ENCODE measurements around the gene MFNG. TPM values are rescaled to one million over a fixed set of nuclear protein-coding genes. Genes with fewer than 3 reads are reported as not detected.
A peak's percentile ranks its signal among the peaks of the same experiment; 100 is the strongest.

The MFNG gene
- total RNA-seq, 1 experiment from 2014 or later = 3.3 TPM

DNA sequence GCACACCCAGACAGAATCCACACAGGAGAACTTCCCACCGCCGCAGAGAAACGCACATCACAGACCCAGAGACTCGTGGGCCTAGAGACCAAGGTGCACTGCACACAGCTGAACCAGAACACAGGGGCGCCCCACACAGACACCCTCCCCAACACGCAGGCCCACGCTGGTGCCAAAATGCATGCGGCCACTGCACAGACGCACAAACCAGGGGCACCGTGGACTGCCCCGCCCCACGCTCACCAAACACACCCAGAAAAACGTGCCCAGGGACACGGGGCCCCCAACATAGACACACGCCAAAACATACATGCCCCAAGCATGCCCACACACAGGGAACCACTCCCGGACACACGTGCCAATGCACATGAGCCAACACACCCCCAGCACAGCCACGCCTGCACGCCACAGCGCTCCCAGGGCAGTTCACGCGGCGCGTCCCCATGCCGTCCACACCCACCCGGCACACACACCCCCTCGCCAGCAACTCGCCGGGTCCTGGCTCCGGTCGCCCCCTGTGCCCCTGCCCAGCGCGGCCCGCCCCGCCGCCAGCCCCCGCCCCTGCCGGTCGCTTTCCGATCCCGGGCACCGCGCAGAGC, 66.7 kb downstream of the MFNG start:
- no peaks in the 10 kb centered on the region for H3K79me2 ChIP-seq (ENCODE audit: insufficient read depth, low read length)
- no peaks in the 10 kb centered on the region; the same call in 1 of the 2 replicates for H3K27me3 ChIP-seq (ENCODE audit: insufficient read depth, low read length)
- no peak overlapping the region for H2AFZ ChIP-seq (ENCODE audit: low read length)
- no peak overlapping the region for H4K5ac ChIP-seq (ENCODE audit: insufficient read length, low read depth, low read length)
- no peak overlapping the region for H3K56ac ChIP-seq (ENCODE audit: insufficient read length, low read depth, low read length)
- peaks cover 23 to 51% of the 10 kb centered on the region in 2 experiments for H3K4me1 Mint-ChIP-seq
- H3K23me2 ChIP-seq (ENCODE audit: insufficient read length, low read depth, low read length, poor library complexity, severe bottlenecking) = peaks cover 9% of the 10 kb centered on the region
- no peaks in the 10 kb centered on the region for H3K79me1 ChIP-seq (ENCODE audit: insufficient read depth, low read depth, low read length, poor library complexity, severe bottlenecking)
- DNase-seq = no peak
- H2BK20ac ChIP-seq (ENCODE audit: low read depth, low read length, poor library complexity, severe bottlenecking) = no peak overlapping the region
- H2BK5ac ChIP-seq (ENCODE audit: insufficient read length, low read length) = no peak overlapping the region
- no peak overlapping the region for H3K18ac ChIP-seq (ENCODE audit: insufficient read length, low read depth, low read length)
- peak overlapping the region; percentile 77 to 84 for H3K4me3 Mint-ChIP-seq
- no CpG with 5 or more reads among the region's 43 CpGs for WGBS (ENCODE audit: extremely low coverage, insufficient read length, low lambda C conversion rate)
- H4K20me1 ChIP-seq (ENCODE audit: control insufficient read depth, insufficient read depth, insufficient read length) = no peaks in the 10 kb centered on the region
- no peak overlapping the region for H4K91ac ChIP-seq (ENCODE audit: insufficient read length, low read depth, low read length)
- H3K4ac ChIP-seq (ENCODE audit: low read depth, low read length) = no peak overlapping the region
- H4K8ac ChIP-seq (replicated peaks; ENCODE audit: insufficient read length, low read depth, low read length) = no peak overlapping the region
- no peaks in the 10 kb centered on the region; a peak in 2 of 5 replicates for H3K9me3 Mint-ChIP-seq
- H3K14ac ChIP-seq (ENCODE audit: insufficient read depth, low read length) = no peak overlapping the region
- TF ChIP-seq, protein P1, sequence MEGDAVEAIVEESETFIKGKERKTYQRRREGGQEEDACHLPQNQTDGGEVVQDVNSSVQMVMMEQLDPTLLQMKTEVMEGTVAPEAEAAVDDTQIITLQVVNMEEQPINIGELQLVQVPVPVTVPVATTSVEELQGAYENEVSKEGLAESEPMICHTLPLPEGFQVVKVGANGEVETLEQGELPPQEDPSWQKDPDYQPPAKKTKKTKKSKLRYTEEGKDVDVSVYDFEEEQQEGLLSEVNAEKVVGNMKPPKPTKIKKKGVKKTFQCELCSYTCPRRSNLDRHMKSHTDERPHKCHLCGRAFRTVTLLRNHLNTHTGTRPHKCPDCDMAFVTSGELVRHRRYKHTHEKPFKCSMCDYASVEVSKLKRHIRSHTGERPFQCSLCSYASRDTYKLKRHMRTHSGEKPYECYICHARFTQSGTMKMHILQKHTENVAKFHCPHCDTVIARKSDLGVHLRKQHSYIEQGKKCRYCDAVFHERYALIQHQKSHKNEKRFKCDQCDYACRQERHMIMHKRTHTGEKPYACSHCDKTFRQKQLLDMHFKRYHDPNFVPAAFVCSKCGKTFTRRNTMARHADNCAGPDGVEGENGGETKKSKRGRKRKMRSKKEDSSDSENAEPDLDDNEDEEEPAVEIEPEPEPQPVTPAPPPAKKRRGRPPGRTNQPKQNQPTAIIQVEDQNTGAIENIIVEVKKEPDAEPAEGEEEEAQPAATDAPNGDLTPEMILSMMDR (conservative IDR thresholded peaks at IDR 0.05) = no peak
- no peaks in the 10 kb centered on the region for H3K4me1 ChIP-seq (ENCODE audit: insufficient read depth, low read length)
- H3K9me3 ChIP-seq (ENCODE audit: control insufficient read depth, low read depth, low read length) = no peaks in the 10 kb centered on the region
- H3T11ph ChIP-seq (ENCODE audit: low read length) = no peak overlapping the region
- H3K9ac ChIP-seq (ENCODE audit: extremely low read depth, insufficient read length, low read length) = no peak overlapping the region
- H3K27ac ChIP-seq (ENCODE audit: insufficient read length, low read depth, low read length) = no peak overlapping the region
- H3K27ac Mint-ChIP-seq = peak overlapping the region in 1 of 3 experiments; percentile 72; a peak in 1 of 7 replicates
- peak overlapping the region; percentile 65 for H3K4me2 ChIP-seq (ENCODE audit: insufficient read depth, insufficient read length, low read length)
- H2BK12ac ChIP-seq (ENCODE audit: insufficient read length, low read depth, low read length) = no peak overlapping the region
- no peak overlapping the region for H3K23ac ChIP-seq (ENCODE audit: insufficient read length, low read depth, low read length)
- H3K27me3 Mint-ChIP-seq (ENCODE audit: low read depth) = peaks cover 70% of the 10 kb centered on the region
- no peak overlapping the region for H2AK5ac ChIP-seq (ENCODE audit: insufficient read length, low read length)
- H3K36me3 Mint-ChIP-seq (ENCODE audit: insufficient read depth in 1 of 3, low read depth in 3 of 3) = no peaks in the 10 kb centered on the region
- H2BK15ac ChIP-seq (ENCODE audit: low read depth, low read length) = no peak overlapping the region
- no peak overlapping the region for H2BK120ac ChIP-seq (ENCODE audit: low read depth, low read length, poor library complexity, severe bottlenecking)

Other genes starting within 250 kb of the MFNG start
- gene RAC2, start 242.1 kb downstream of the MFNG start, total RNA-seq (2021) = 2.5 and 2.8 TPM in 2 replicates
- gene CYTH4, start 203.9 kb downstream of the MFNG start, total RNA-seq (2021) = not detected in 2 replicates
- gene ELFN2, start 58.9 kb downstream of the MFNG start, total RNA-seq (2021) = 0.64 and 0.70 TPM in 2 replicates
- 17.1 and 17.7 TPM in 2 replicates for gene CARD10, start 33.0 kb upstream of the MFNG start, total RNA-seq (2021)
- gene CDC42EP1, start 74.1 kb upstream of the MFNG start, total RNA-seq (2021) = 23.0 and 24.3 TPM in 2 replicates
- not detected in 2 replicates for gene LGALS2, start 93.7 kb upstream of the MFNG start, total RNA-seq (2021)
- 56.0 and 61.7 TPM in 2 replicates for gene GGA1, start 122.5 kb upstream of the MFNG start, total RNA-seq (2021)
- gene SH3BP1, start 153.3 kb upstream of the MFNG start, total RNA-seq (2021) = 33.6 and 35.1 TPM in 2 replicates
- 38.9 and 41.0 TPM in 2 replicates for gene PDXP, start 172.3 kb upstream of the MFNG start, total RNA-seq (2021)
- gene LGALS1, start 189.3 kb upstream of the MFNG start, total RNA-seq (2021) = 32.8 and 33.6 TPM in 2 replicates
- gene NOL12, start 200.0 kb upstream of the MFNG start, total RNA-seq (2021) = 30.4 and 35.4 TPM in 2 replicates
- 50.8 and 52.7 TPM in 2 replicates for gene TRIOBP, start 210.7 kb upstream of the MFNG start, total RNA-seq (2021)

Measured in H9 (cell line).